Epithelial cell of esophagus (primary cell): ENCODE measurements around the gene TOP3B.

ENCODE experiments used
- DNase-seq: peaks from one replicate; pipeline ENCODE4 v3.0.0; 2010; ENCODE audit warnings: low read depth
- H3K4me3 ChIP-seq: 2 replicates; pipeline ENCODE4 v1.5.1; 2011; ENCODE audit warnings: mild to moderate bottlenecking, low read length, control low read depth
- CTCF ChIP-seq: IDR thresholded peaks from 2 replicates; pipeline ENCODE4 v1.5.1; 2011; ENCODE audit warnings: low read depth, mild to moderate bottlenecking, low read length, control low read depth, inconsistent platforms; ENCODE audit not compliant: insufficient read depth; ENCODE audit errors: missing control alignments

Gene TOP3B

GRCh38 chr22:21991774-21992173 lies 9.2 kb upstream of the TOP3B start:
- H3K4me3 ChIP-seq, result no peak overlapping the region
- DNase-seq, result no peak
- TF ChIP-seq CTCF, result no peak

- no peak overlapping the region for H3K4me3 ChIP-seq
- TF ChIP-seq CTCF, result no peak
- DNase-seq, result no peak
Measured at GRCh38 chr22:21991304-21991596, 8.7 kb upstream of the TOP3B start.

- TF ChIP-seq CTCF, result no peak
- DNase-seq, result no peak
Measured at GRCh38 chr22:21990445-21991303, 8.1 kb upstream of the TOP3B start.

GRCh38 chr22:21989049-21989448 lies 6.5 kb upstream of the TOP3B start:
- TF ChIP-seq CTCF, result no peak
- H3K4me3 ChIP-seq, result no peak overlapping the region

More at GRCh38 chr22:21990445-21991303, 8.1 kb upstream of the TOP3B start:
- H3K4me3 ChIP-seq, result no peak overlapping the region

GRCh38 chr22:21985214-21985613 lies 2.6 kb upstream of the TOP3B start:
- no peak for TF ChIP-seq CTCF
- no peak for DNase-seq
- no peak overlapping the region for H3K4me3 ChIP-seq

More at GRCh38 chr22:21989049-21989448, 6.5 kb upstream of the TOP3B start:
- DNase-seq, result no peak

- DNase-seq, result peak; percentile 39
- peak; percentile 14 for TF ChIP-seq CTCF
- H3K4me3 ChIP-seq, result no peak overlapping the region
Measured at GRCh38 chr22:21984793-21985192, 2.2 kb upstream of the TOP3B start.

GRCh38 chr22:21981874-21982273 lies 713 bp downstream of the TOP3B start:
- no peak for TF ChIP-seq CTCF
- H3K4me3 ChIP-seq, result peak overlapping the region; percentile 86
- DNase-seq, result peak; percentile 24
